NCI-H2171 treated with DMSO at 0.1 percent for 48 hours (cell line): ENCODE results near the gene ABCC3.

Experiments used
- DNase-seq: peaks from one replicate; lab custom pipeline; 2025; lab: John Stamatoyannopoulos, UW

Gene ABCC3

GRCh38 chr17:50737118-50737698 lies 102.5 kb downstream of the ABCC3 start:
- no peak for DNase-seq

- DNase-seq: no peak
Measured at GRCh38 chr17:50739098-50739497, 104.4 kb downstream of the ABCC3 start.
